Progenitor cell of endocrine pancreas (in vitro differentiated cells): ENCODE measurements around the gene NAV2. TPM values are rescaled to one million over a fixed set of nuclear protein-coding genes. Genes with fewer than 3 reads are reported as not detected.

Experiments used
- DNase-seq: peaks from one replicate; pipeline ENCODE4 v3.0.0; 2021; ENCODE audit warnings: low spot score; ENCODE audit not compliant: unreplicated experiment
- H3K27ac Mint-ChIP-seq: 2 replicates; pipeline ENCODE4 v1.8.0; 2021; ENCODE audit warnings: mild to moderate bottlenecking, moderate library complexity, mixed read lengths
- H3K27me3 Mint-ChIP-seq: 2 replicates; pipeline ENCODE4 v1.8.0; 2021; ENCODE audit warnings: mixed read lengths
- H3K36me3 Mint-ChIP-seq: 2 replicates; pipeline ENCODE4 v1.8.0; 2022; ENCODE audit warnings: mixed read lengths; ENCODE audit not compliant: insufficient read depth
- H3K4me1 Mint-ChIP-seq: 2 replicates; pipeline ENCODE4 v1.8.0; 2021; ENCODE audit warnings: low read depth, mixed read lengths
- H3K4me3 Mint-ChIP-seq: 2 replicates; pipeline ENCODE4 v1.8.0; 2021; ENCODE audit warnings: low read depth, mild to moderate bottlenecking, moderate library complexity, mixed read lengths
- H3K9me3 Mint-ChIP-seq: 2 replicates; pipeline ENCODE4 v1.8.0; 2021; ENCODE audit warnings: low read depth, mixed read lengths
- total RNA-seq: library from RNA; stranded (reverse); gene quantifications from 2 replicates; pipeline ENCODE4 v1.2.1, GENCODE V29; 2021
- TF ChIP-seq, protein P1 (sequence below): fragments of 200-600 bp; sonication (generic); IDR thresholded peaks from one replicate; pipeline ENCODE4 v1.5.0; 2021; ENCODE audit warnings: antibody characterized with exemption, mild to moderate bottlenecking; ENCODE audit not compliant: unreplicated experiment

NAV2 gene
- total RNA-seq, 1 donor from 2014 or later = 88.3 TPM

DNA sequence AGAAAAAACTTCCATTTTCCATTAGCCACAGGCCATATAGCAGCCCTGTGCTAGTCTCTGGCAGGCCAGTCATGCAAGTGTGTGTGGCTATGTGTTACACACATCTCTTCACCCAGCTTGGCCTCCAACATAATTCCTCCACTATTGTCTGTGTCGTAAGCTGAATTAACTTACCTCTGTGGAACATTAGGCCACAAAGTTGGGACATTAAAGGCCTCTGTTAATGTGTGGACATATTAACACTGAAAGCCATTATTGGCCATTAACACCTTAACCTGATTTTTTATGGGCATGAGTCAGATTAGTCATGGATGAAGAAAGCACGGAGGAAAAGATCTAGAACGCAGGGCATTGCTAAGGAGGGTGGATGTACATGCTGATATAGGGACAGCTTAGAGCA lies 347.5 kb downstream of the NAV2 start:
- no peak for DNase-seq
- peaks cover 31% of the 10 kb centered on the region for H3K36me3 Mint-ChIP-seq
- no peaks in the 10 kb centered on the region for H3K4me1 Mint-ChIP-seq
- peak overlapping the region; percentile 43 for H3K27ac Mint-ChIP-seq
- TF ChIP-seq, protein P1, sequence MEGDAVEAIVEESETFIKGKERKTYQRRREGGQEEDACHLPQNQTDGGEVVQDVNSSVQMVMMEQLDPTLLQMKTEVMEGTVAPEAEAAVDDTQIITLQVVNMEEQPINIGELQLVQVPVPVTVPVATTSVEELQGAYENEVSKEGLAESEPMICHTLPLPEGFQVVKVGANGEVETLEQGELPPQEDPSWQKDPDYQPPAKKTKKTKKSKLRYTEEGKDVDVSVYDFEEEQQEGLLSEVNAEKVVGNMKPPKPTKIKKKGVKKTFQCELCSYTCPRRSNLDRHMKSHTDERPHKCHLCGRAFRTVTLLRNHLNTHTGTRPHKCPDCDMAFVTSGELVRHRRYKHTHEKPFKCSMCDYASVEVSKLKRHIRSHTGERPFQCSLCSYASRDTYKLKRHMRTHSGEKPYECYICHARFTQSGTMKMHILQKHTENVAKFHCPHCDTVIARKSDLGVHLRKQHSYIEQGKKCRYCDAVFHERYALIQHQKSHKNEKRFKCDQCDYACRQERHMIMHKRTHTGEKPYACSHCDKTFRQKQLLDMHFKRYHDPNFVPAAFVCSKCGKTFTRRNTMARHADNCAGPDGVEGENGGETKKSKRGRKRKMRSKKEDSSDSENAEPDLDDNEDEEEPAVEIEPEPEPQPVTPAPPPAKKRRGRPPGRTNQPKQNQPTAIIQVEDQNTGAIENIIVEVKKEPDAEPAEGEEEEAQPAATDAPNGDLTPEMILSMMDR = no peak
- H3K27me3 Mint-ChIP-seq = no peaks in the 10 kb centered on the region
- no peak overlapping the region for H3K4me3 Mint-ChIP-seq
- no peaks in the 10 kb centered on the region for H3K9me3 Mint-ChIP-seq

DNA sequence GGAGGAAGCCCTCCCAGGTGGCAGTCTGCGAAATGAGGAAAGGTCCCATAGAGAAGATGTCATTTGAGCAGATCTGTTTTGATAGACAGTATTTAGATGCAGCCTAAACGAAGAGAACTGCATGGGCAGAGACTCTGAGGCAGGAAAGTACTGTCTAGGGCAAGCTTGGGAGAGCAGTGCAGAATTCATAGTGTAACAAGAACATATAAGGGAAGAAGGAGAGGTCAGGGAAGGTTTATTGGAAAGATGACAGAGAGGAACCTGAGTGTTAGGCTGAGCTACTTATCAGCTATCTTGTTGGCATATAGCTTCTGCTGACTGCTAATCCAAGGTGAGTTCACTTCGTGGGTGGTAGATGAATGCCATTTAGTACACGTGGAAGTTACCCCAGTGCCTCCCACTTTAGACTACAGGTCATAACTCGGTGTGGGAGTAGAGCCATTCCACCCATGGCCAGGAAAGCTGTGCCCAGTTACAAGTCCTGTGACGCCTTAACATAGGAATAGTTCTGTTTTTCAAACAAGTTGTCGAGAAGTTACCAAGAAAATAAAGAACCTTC lies 348.1 kb downstream of the NAV2 start:
- Mint-ChIP-seq H3K27me3 (no peaks in the 10 kb centered on the region), H3K27ac (peak overlapping the region; percentile 66), H3K36me3 (peaks cover 30% of the 10 kb centered on the region), H3K4me1 (no peaks in the 10 kb centered on the region), H3K9me3 (no peaks in the 10 kb centered on the region), H3K4me3 (no peak overlapping the region)
- TF ChIP-seq, protein P1 = no peak
- no peak for DNase-seq

GRCh38 chr11:20061776-20062175 lies 349.1 kb downstream of the NAV2 start:
- Mint-ChIP-seq H3K27ac (no peak overlapping the region), H3K9me3 (no peaks in the 10 kb centered on the region), H3K4me3 (no peak overlapping the region), H3K27me3 (no peaks in the 10 kb centered on the region), H3K36me3 (peaks cover 23% of the 10 kb centered on the region), H3K4me1 (peaks cover 3% of the 10 kb centered on the region)
- TF ChIP-seq, protein P1 = no peak
- no peak for DNase-seq

GRCh38 chr11:20064961-20065405 lies 352.3 kb downstream of the NAV2 start:
- no peak overlapping the region for H3K4me3 Mint-ChIP-seq
- H3K27me3 Mint-ChIP-seq = no peaks in the 10 kb centered on the region
- TF ChIP-seq, protein P1 = no peak
- H3K9me3 Mint-ChIP-seq = no peaks in the 10 kb centered on the region
- peaks cover 35% of the 10 kb centered on the region for H3K36me3 Mint-ChIP-seq
- peak overlapping the region; percentile 29 for H3K27ac Mint-ChIP-seq
- DNase-seq = no peak
- H3K4me1 Mint-ChIP-seq = peaks cover 14% of the 10 kb centered on the region

DNA sequence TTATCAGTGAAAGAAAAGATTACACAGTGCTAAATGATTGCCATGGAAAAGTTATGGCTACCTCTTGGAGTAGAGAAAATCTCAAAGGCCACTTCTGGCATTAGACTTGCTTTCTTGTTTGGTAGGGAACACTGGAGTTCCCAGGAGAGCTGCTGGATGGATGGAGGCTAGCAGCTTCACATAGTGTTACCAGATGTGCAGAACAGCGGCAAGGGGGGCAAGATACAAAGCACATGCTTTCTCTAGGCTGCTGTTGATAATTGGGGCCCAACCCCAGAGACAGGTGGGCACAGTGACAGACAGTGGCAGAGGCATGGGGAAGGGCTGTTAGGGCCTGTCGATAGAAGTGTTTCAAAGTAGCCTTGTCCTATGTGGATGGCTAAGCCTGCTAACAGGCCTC lies 352.8 kb downstream of the NAV2 start:
- Mint-ChIP-seq H3K27ac (no peak overlapping the region), H3K4me1 (peaks cover 16% of the 10 kb centered on the region), H3K9me3 (no peaks in the 10 kb centered on the region), H3K36me3 (peaks cover 37% of the 10 kb centered on the region), H3K27me3 (no peaks in the 10 kb centered on the region), H3K4me3 (no peak overlapping the region)
- TF ChIP-seq, protein P1 = no peak
- no peak for DNase-seq
